Gastroesophageal sphincter (tissue), 4 donors: ENCODE measurements around the gene ITGBL1. TPM values are rescaled to one million over a fixed set of nuclear protein-coding genes. Genes with fewer than 3 reads are reported as not detected.

Experiments
- ATAC-seq: fragments of 150-250 bp; one replicate; pipeline ENCODE4 v1.9.1; 2016; ENCODE audit warnings: mild to moderate bottlenecking, moderate library complexity
- H3K27ac ChIP-seq, 4 donors: fragments of 200-600 bp; sonication (generic) in 3 of 4; 1 replicate in 3 of 4; 2 replicates in 1 of 4; pipeline ENCODE4 v1.5.1; 2016 to 2019
- H3K27me3 ChIP-seq: fragments of 200-600 bp; sonication (generic); one replicate; pipeline ENCODE4 v1.5.1; 2019
- H3K36me3 ChIP-seq, 2 donors: fragments of 200-600 bp; sonication (generic); one replicate each; pipeline ENCODE4 v1.5.1; 2019; ENCODE audit warnings: control low read depth in 1 of 2
- H3K4me1 ChIP-seq, 3 donors: fragments of 200-600 bp; sonication (generic); 1 replicate in 2 of 3; 2 replicates in 1 of 3; pipeline ENCODE4 v1.5.1; 2016 to 2019; ENCODE audit warnings: control low read depth in 2 of 3
- H3K4me3 ChIP-seq, 2 donors: fragments of 200-600 bp; sonication (generic); one replicate each; pipeline ENCODE4 v1.5.1; 2019; ENCODE audit warnings: mild to moderate bottlenecking in 1 of 2, moderate library complexity in 1 of 2
- H3K9me3 ChIP-seq, 3 donors: fragments of 200-600 bp; sonication (generic); one replicate each; pipeline ENCODE4 v1.5.1; 2017 to 2019; ENCODE audit warnings: control low read depth in 2 of 3
- CTCF ChIP-seq, 4 experiments: fragments of 200-600 bp in 2 of 4; fragments of 450-650 bp in 2 of 4; sonication (generic) in 1 of 4; IDR thresholded peaks; one replicate each; pipeline ENCODE4 v1.5.1; 2017 to 2019; ENCODE audit warnings: antibody characterized with exemption in 4 of 4, mild to moderate bottlenecking in 2 of 4, moderate library complexity in 2 of 4
- EP300 ChIP-seq: sonication (generic); formaldehyde crosslinking; IDR thresholded peaks from one replicate; pipeline ENCODE4 v1.6.1; 2017; ENCODE audit warnings: antibody characterized with exemption, mild to moderate bottlenecking
- POLR2A ChIP-seq, 2 donors: fragments of 450-650 bp; IDR thresholded peaks; one replicate each; pipeline ENCODE4 v1.6.1; 2017; ENCODE audit warnings: antibody characterized with exemption in 2 of 2, mild to moderate bottlenecking in 2 of 2, moderate library complexity in 1 of 2
- POLR2AphosphoS5 ChIP-seq: sonication (generic); formaldehyde crosslinking; IDR thresholded peaks from one replicate; pipeline ENCODE4 v1.6.1; 2017; ENCODE audit warnings: antibody characterized with exemption
- WGBS, 2 donors: methylation state at CpG; one replicate each; pipeline ENCODE4 v1.1.5; 2018; ENCODE audit warnings: low coverage in 1 of 2; 5-methylcytosine and 5-hydroxymethylcytosine counted together
- total RNA-seq, 4 donors: library from RNA; depleted of rRNA; stranded (reverse); fragments of >200 nt; gene quantifications; one replicate each; pipeline ENCODE4 v1.1.0, GENCODE V29; 2016

ITGBL1 gene
- total RNA-seq, 4 donors from 2014 or later = 8.6 to 28.0 (median 12.8) TPM

GRCh38 chr13:101763191-101763590 lies 310.7 kb downstream of the ITGBL1 start:
- ATAC-seq = no peak
- Histone ChIP-seq H3K4me1 (no peaks in the 10 kb centered on the region), H3K27me3 (no peaks in the 10 kb centered on the region), H3K27ac (no peak overlapping the region), H3K9me3 (no peaks in the 10 kb centered on the region), H3K36me3 (no peaks in the 10 kb centered on the region), H3K4me3 (no peak overlapping the region)
- 88 to 100% methylated on average over 1 of the region's 1 CpG for WGBS, 2 donors
- TF ChIP-seq EP300 = no peak
- no peak for TF ChIP-seq POLR2AphosphoS5
- TF ChIP-seq CTCF (IDR thresholded peaks at IDR 0.05) = no peak
- TF ChIP-seq POLR2A (IDR thresholded peaks at IDR 0.05) = no peak

Other genes with a start within 250 kb of the ITGBL1 start
- 1 to 10 TPM in 2 of 4 donors, under 1 TPM in 2; 0.12 to 2.0 (median 0.66) TPM for gene NALCN, start 36.2 kb upstream of the ITGBL1 start, total RNA-seq